Measurements from ENCODE around the gene FAM3A. TPM values are rescaled to one million over a fixed set of nuclear protein-coding genes. Genes with fewer than 3 reads are reported as not detected.

FAM3A gene
- total and polyA plus RNA-seq, 2 experiments from 2014 or later: 12.0 to 16.5 TPM

DNA sequence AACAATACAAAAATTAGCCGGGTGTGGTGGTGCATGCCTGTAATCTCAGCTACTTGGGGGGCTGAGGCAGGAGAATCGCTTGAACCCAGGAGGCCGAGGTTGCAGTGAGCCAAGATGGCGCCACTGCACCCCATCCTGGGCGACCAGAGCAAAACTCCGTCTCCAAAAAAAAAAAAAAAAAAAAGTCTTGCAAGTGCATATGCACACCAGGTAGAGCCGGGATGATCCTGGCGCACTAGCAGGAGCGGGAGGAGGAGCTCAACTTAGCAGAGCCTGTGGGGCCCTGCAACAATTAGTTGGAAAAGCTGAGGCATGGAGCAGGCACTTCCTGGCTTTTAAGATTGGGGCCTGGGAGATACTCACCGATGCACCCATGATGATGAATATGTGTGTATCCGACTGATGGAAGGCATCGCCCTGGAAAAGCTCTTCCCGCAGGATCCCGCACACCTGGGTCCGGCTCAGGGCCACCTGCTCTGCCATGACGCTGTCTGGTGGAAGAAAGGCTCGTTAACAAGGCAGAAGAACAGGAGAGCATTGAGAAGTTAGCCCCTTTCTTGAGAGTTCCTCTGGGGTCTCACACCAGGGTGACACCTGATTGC is 29.7 kb upstream of the FAM3A start:
- Mint-ChIP-seq H3K27me3 (ENCODE audit: insufficient read depth, low read depth, poor library complexity) (peaks cover 8% of the 10 kb centered on the region), H3K9me3 (no peaks in the 10 kb centered on the region), H3K4me3 (peak overlapping the region; percentile 79), H3K4me1 (peaks cover 10% of the 10 kb centered on the region), H3K27ac (no peak overlapping the region), H3K36me3 (ENCODE audit: low read depth) (peaks cover 24% of the 10 kb centered on the region)
- no peak for ATAC-seq
- H3K4me2 ChIP-seq: peak overlapping the region; percentile 82
- TF ChIP-seq JUNB (IDR thresholded peaks at IDR 0.05; ENCODE audit: unreplicated experiment): no peak
- TF ChIP-seq, protein P1, sequence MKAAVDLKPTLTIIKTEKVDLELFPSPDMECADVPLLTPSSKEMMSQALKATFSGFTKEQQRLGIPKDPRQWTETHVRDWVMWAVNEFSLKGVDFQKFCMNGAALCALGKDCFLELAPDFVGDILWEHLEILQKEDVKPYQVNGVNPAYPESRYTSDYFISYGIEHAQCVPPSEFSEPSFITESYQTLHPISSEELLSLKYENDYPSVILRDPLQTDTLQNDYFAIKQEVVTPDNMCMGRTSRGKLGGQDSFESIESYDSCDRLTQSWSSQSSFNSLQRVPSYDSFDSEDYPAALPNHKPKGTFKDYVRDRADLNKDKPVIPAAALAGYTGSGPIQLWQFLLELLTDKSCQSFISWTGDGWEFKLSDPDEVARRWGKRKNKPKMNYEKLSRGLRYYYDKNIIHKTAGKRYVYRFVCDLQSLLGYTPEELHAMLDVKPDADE (IDR thresholded peaks at IDR 0.05): no peak
- TF ChIP-seq EZH2 (IDR thresholded peaks at IDR 0.05; ENCODE audit: low read depth, unreplicated experiment): no peak
- TF ChIP-seq NANOG (IDR thresholded peaks at IDR 0.05; ENCODE audit: borderline replicate concordance): no peak
- TF ChIP-seq, protein P2, sequence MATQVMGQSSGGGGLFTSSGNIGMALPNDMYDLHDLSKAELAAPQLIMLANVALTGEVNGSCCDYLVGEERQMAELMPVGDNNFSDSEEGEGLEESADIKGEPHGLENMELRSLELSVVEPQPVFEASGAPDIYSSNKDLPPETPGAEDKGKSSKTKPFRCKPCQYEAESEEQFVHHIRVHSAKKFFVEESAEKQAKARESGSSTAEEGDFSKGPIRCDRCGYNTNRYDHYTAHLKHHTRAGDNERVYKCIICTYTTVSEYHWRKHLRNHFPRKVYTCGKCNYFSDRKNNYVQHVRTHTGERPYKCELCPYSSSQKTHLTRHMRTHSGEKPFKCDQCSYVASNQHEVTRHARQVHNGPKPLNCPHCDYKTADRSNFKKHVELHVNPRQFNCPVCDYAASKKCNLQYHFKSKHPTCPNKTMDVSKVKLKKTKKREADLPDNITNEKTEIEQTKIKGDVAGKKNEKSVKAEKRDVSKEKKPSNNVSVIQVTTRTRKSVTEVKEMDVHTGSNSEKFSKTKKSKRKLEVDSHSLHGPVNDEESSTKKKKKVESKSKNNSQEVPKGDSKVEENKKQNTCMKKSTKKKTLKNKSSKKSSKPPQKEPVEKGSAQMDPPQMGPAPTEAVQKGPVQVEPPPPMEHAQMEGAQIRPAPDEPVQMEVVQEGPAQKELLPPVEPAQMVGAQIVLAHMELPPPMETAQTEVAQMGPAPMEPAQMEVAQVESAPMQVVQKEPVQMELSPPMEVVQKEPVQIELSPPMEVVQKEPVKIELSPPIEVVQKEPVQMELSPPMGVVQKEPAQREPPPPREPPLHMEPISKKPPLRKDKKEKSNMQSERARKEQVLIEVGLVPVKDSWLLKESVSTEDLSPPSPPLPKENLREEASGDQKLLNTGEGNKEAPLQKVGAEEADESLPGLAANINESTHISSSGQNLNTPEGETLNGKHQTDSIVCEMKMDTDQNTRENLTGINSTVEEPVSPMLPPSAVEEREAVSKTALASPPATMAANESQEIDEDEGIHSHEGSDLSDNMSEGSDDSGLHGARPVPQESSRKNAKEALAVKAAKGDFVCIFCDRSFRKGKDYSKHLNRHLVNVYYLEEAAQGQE (IDR thresholded peaks at IDR 0.05; ENCODE audit: unreplicated experiment): no peak
- TF ChIP-seq, protein P3, sequence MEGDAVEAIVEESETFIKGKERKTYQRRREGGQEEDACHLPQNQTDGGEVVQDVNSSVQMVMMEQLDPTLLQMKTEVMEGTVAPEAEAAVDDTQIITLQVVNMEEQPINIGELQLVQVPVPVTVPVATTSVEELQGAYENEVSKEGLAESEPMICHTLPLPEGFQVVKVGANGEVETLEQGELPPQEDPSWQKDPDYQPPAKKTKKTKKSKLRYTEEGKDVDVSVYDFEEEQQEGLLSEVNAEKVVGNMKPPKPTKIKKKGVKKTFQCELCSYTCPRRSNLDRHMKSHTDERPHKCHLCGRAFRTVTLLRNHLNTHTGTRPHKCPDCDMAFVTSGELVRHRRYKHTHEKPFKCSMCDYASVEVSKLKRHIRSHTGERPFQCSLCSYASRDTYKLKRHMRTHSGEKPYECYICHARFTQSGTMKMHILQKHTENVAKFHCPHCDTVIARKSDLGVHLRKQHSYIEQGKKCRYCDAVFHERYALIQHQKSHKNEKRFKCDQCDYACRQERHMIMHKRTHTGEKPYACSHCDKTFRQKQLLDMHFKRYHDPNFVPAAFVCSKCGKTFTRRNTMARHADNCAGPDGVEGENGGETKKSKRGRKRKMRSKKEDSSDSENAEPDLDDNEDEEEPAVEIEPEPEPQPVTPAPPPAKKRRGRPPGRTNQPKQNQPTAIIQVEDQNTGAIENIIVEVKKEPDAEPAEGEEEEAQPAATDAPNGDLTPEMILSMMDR (conservative IDR thresholded peaks at IDR 0.05; ENCODE audit: low read depth in 2 of 2): no peak
- TF ChIP-seq, protein P4, sequence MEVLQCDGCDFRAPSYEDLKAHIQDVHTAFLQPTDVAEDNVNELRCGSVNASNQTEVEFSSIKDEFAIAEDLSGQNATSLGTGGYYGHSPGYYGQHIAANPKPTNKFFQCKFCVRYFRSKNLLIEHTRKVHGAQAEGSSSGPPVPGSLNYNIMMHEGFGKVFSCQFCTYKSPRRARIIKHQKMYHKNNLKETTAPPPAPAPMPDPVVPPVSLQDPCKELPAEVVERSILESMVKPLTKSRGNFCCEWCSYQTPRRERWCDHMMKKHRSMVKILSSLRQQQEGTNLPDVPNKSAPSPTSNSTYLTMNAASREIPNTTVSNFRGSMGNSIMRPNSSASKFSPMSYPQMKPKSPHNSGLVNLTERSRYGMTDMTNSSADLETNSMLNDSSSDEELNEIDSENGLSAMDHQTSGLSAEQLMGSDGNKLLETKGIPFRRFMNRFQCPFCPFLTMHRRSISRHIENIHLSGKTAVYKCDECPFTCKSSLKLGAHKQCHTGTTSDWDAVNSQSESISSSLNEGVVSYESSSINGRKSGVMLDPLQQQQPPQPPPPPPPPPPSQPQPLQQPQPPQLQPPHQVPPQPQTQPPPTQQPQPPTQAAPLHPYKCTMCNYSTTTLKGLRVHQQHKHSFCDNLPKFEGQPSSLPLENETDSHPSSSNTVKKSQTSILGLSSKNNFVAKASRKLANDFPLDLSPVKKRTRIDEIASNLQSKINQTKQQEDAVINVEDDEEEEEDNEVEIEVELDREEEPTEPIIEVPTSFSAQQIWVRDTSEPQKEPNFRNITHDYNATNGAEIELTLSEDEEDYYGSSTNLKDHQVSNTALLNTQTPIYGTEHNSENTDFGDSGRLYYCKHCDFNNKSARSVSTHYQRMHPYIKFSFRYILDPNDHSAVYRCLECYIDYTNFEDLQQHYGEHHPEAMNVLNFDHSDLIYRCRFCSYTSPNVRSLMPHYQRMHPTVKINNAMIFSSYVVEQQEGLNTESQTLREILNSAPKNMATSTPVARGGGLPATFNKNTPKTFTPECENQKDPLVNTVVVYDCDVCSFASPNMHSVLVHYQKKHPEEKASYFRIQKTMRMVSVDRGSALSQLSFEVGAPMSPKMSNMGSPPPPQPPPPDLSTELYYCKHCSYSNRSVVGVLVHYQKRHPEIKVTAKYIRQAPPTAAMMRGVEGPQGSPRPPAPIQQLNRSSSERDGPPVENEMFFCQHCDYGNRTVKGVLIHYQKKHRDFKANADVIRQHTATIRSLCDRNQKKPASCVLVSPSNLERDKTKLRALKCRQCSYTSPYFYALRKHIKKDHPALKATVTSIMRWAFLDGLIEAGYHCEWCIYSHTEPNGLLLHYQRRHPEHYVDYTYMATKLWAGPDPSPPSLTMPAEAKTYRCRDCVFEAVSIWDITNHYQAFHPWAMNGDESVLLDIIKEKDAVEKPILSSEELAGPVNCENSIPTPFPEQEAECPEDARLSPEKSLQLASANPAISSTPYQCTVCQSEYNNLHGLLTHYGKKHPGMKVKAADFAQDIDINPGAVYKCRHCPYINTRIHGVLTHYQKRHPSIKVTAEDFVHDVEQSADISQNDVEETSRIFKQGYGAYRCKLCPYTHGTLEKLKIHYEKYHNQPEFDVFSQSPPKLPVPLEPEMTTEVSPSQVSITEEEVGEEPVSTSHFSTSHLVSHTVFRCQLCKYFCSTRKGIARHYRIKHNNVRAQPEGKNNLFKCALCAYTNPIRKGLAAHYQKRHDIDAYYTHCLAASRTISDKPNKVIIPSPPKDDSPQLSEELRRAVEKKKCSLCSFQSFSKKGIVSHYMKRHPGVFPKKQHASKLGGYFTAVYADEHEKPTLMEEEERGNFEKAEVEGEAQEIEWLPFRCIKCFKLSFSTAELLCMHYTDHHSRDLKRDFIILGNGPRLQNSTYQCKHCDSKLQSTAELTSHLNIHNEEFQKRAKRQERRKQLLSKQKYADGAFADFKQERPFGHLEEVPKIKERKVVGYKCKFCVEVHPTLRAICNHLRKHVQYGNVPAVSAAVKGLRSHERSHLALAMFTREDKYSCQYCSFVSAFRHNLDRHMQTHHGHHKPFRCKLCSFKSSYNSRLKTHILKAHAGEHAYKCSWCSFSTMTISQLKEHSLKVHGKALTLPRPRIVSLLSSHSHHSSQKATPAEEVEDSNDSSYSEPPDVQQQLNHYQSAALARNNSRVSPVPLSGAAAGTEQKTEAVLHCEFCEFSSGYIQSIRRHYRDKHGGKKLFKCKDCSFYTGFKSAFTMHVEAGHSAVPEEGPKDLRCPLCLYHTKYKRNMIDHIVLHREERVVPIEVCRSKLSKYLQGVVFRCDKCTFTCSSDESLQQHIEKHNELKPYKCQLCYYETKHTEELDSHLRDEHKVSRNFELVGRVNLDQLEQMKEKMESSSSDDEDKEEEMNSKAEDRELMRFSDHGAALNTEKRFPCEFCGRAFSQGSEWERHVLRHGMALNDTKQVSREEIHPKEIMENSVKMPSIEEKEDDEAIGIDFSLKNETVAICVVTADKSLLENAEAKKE (CRISPR knock-in tag; IDR thresholded peaks at IDR 0.05): no peak
- 0 out of 2 replicates have a peak, but pooled peaks cover 2% of the 10 kb centered on the region for H3F3A ChIP-seq (replicated peaks; ENCODE audit: low read depth)
- H4K20me1 ChIP-seq (replicated peaks; ENCODE audit: insufficient read depth): no peaks in the 10 kb centered on the region
- H3K27me3 ChIP-seq (ENCODE audit: insufficient read depth): no peaks in the 10 kb centered on the region
- no peaks in the 10 kb centered on the region for H3K9me2 ChIP-seq (ENCODE audit: insufficient read depth)
- H2AFZ ChIP-seq: no peak overlapping the region
- peak overlapping the region; percentile 85 for H3K4me3 ChIP-seq
- H3K4me1 ChIP-seq (ENCODE audit: insufficient read depth): no peaks in the 10 kb centered on the region
- H3K36me3 ChIP-seq (ENCODE audit: insufficient read depth): no peaks in the 10 kb centered on the region
- H3K79me2 ChIP-seq (replicated peaks; ENCODE audit: insufficient read depth): peaks cover 31% of the 10 kb centered on the region
- no peak overlapping the region for H3K27ac ChIP-seq (ENCODE audit: low read depth)
- DNase-seq (ENCODE audit: low spot score): no peak

Measured in GM23338 (cell line).